Measurements from ENCODE around the gene CNN2. TPM values are rescaled to one million over a fixed set of nuclear protein-coding genes. Genes with fewer than 3 reads are reported as not detected.
A peak's percentile ranks its signal among the peaks of the same experiment; 100 is the strongest.

Gene CNN2
- total and polyA plus RNA-seq, 9 of the 15 experiments (the other 6 are each of a cell fraction or from before 2014, with no cell fraction given): 12.1 to 174 (median 52.7) TPM

- no peak for TF ChIP-seq ZNF133 (CRISPR knock-in tag; IDR thresholded peaks at IDR 0.05)
- TF ChIP-seq ZBTB43 (CRISPR knock-in tag; IDR thresholded peaks at IDR 0.05): no peak
- TF ChIP-seq, protein P1, sequence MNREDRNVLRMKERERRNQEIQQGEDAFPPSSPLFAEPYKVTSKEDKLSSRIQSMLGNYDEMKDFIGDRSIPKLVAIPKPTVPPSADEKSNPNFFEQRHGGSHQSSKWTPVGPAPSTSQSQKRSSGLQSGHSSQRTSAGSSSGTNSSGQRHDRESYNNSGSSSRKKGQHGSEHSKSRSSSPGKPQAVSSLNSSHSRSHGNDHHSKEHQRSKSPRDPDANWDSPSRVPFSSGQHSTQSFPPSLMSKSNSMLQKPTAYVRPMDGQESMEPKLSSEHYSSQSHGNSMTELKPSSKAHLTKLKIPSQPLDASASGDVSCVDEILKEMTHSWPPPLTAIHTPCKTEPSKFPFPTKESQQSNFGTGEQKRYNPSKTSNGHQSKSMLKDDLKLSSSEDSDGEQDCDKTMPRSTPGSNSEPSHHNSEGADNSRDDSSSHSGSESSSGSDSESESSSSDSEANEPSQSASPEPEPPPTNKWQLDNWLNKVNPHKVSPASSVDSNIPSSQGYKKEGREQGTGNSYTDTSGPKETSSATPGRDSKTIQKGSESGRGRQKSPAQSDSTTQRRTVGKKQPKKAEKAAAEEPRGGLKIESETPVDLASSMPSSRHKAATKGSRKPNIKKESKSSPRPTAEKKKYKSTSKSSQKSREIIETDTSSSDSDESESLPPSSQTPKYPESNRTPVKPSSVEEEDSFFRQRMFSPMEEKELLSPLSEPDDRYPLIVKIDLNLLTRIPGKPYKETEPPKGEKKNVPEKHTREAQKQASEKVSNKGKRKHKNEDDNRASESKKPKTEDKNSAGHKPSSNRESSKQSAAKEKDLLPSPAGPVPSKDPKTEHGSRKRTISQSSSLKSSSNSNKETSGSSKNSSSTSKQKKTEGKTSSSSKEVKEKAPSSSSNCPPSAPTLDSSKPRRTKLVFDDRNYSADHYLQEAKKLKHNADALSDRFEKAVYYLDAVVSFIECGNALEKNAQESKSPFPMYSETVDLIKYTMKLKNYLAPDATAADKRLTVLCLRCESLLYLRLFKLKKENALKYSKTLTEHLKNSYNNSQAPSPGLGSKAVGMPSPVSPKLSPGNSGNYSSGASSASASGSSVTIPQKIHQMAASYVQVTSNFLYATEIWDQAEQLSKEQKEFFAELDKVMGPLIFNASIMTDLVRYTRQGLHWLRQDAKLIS (CRISPR knock-in tag; IDR thresholded peaks at IDR 0.05): 0 out of 2 replicates have a peak, but pooled peaks have one; percentile 57
- TF ChIP-seq ZNF354B (CRISPR knock-in tag; IDR thresholded peaks at IDR 0.05): no peak
- TF ChIP-seq SMAD2 (IDR thresholded peaks at IDR 0.05; ENCODE audit: low read depth, low read length): no peak
- no peak for TF ChIP-seq ASH1L (IDR thresholded peaks at IDR 0.05; ENCODE audit: borderline replicate concordance, low read depth, partially characterized antibody)
- no peak for TF ChIP-seq ZKSCAN8 (CRISPR knock-in tag; IDR thresholded peaks at IDR 0.05)
- TF ChIP-seq ZNF57 (CRISPR knock-in tag; IDR thresholded peaks at IDR 0.05): no peak
- no peak for TF ChIP-seq HDAC8 (tag; IDR thresholded peaks at IDR 0.05)
- peak; percentile 93 for TF ChIP-seq ZBTB7A (IDR thresholded peaks at IDR 0.05; ENCODE audit: borderline replicate concordance, control insufficient read depth, low read depth, low read length)
- no peak for TF ChIP-seq NFATC3 (IDR thresholded peaks at IDR 0.05)
- TF ChIP-seq BCLAF1 (IDR thresholded peaks at IDR 0.05; ENCODE audit: borderline replicate concordance in 1 of 2, control insufficient read depth in 1 of 2, low read depth in 2 of 2, low read length in 1 of 2): no peak
- TF ChIP-seq ZNF212 (CRISPR knock-in tag; IDR thresholded peaks at IDR 0.05): no peak
- peak; percentile 17 to 92; a peak in 3 of 4 replicates for TF ChIP-seq HDAC1 (IDR thresholded peaks at IDR 0.05)
- TF ChIP-seq CTBP1 (IDR thresholded peaks at IDR 0.05; ENCODE audit: borderline replicate concordance): peak; percentile 48
- TF ChIP-seq ZNF589 (CRISPR knock-in tag; IDR thresholded peaks at IDR 0.05; ENCODE audit: low read depth): no peak
- TF ChIP-seq PPARD (CRISPR knock-in tag; IDR thresholded peaks at IDR 0.05): no peak
- no peak for TF ChIP-seq TAF15 (IDR thresholded peaks at IDR 0.05; ENCODE audit: low read depth, low read length)
- no peak for TF ChIP-seq ETV5 (CRISPR knock-in tag; IDR thresholded peaks at IDR 0.05; ENCODE audit: low read depth)
- TF ChIP-seq MEIS2 (IDR thresholded peaks at IDR 0.05; ENCODE audit: partially characterized antibody): no peak
These were observed 15.7 kb downstream of the CNN2 start (continued) for GRCh38 chr19:1041835-1042685.
